MM.1S (cell line): ENCODE measurements around the gene TAP1.

Experiments used
- CTCF ChIP-seq: fragments of 300-600 bp; sonication (generic); IDR thresholded peaks from 2 replicates; pipeline ENCODE4 v1.5.1; 2016; ENCODE audit warnings: antibody characterized with exemption, low read length, mixed read lengths
- EZH2phosphoT487 ChIP-seq: fragments of 300-600 bp; sonication (generic); IDR thresholded peaks from 2 replicates; pipeline ENCODE4 v1.6.1; 2018; ENCODE audit warnings: antibody characterized with exemption, low read length

DNA sequence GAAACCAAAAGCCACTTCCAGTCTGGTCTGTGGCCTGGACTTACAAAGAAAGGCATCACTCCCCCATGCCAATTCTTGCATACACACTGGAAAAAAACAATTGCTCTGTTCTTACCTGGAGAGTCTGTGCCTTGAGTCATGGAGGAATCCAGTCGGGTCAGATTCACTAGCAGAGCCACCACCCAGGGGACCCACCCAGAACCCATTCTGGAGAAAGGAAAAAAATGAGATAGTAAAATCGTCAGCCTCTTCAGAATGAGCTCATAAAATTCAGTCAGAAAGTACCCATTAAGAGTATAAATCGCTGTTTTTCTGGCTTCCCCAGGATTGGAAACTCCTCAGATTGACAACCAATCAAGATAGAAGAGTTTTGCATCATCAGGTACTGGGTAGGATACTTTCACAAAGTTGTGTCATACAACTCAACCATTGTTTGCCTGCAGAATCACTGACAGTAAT, 36.7 kb downstream of the TAP1 start, which contains the start of gene HLA-DOB:
- TF ChIP-seq EZH2phosphoT487 (no peak), CTCF (no peak)
